ENCODE data around the gene CRIP2.

DNA sequence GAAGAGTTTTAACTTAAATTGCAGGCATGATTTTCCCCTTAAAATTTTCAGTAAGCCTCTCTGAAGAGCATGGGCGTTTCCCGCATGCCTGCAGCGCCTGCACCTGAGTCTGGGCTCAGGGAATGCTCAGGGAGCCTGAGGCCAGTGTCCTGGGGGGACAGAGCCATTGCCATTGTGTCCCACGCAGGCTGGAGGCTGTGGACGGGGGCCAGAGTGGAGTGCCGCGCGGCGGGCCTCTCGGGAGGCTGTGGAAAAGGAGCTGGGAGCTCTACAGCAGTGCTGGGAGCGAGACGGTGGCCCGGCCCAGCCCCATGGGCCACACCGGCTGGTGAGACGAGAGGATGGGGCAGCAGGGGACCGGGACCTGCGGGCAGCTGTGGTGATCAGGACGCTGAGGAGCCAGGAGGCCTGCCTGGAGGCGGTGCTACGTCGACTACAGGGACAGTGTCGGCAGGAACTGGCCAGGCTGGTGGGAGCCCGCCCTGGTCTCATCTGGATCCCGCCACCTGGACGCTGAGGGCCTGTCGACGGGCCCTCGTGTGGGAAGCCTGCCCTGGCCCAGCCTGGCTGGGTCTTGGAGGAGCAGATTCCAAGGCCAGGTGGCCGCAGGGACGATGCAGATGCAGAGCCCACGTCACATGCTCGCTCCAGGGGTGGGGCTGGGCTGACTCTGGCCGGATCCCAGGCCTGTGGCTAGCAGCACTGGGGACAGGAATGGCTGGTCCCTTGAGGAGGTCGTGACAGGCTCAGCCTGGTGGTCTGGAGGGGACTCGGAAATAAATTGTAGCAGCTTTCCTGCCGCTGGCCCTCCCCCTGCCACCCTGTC, 24.0 kb downstream of the CRIP2 start:
- no peak for TF ChIP-seq SP2 (CRISPR knock-in tag; IDR thresholded peaks at IDR 0.05)
- TF ChIP-seq ZFX (CRISPR knock-in tag; IDR thresholded peaks at IDR 0.05; ENCODE audit: low read depth): no peak; the same call in 1 of the 2 replicates
- TF ChIP-seq HDAC1 (CRISPR knock-in tag; IDR thresholded peaks at IDR 0.05): no peak
- no peak; a peak in 1 of 4 replicates for TF ChIP-seq POLR2A (IDR thresholded peaks at IDR 0.05; ENCODE audit: insufficient read depth in 1 of 2, low read depth in 2 of 2, low read length in 2 of 2)
- TF ChIP-seq, protein P1, sequence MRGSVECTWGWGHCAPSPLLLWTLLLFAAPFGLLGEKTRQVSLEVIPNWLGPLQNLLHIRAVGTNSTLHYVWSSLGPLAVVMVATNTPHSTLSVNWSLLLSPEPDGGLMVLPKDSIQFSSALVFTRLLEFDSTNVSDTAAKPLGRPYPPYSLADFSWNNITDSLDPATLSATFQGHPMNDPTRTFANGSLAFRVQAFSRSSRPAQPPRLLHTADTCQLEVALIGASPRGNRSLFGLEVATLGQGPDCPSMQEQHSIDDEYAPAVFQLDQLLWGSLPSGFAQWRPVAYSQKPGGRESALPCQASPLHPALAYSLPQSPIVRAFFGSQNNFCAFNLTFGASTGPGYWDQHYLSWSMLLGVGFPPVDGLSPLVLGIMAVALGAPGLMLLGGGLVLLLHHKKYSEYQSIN (CRISPR knock-in tag; IDR thresholded peaks at IDR 0.05; ENCODE audit: borderline replicate concordance): no peak
- TF ChIP-seq ZNF547 (CRISPR knock-in tag; IDR thresholded peaks at IDR 0.05): no peak
- TF ChIP-seq EZH2 (conservative IDR thresholded peaks at IDR 0.05; ENCODE audit: low read depth, low read length): no peak
- no peak for TF ChIP-seq MEIS1 (CRISPR knock-in tag; IDR thresholded peaks at IDR 0.05; ENCODE audit: borderline replicate concordance)

All from HepG2 (cell line).